Lung microvascular endothelial cell (primary cell): Measurements from ENCODE around the gene ACVR1B. TPM values are rescaled to one million over a fixed set of nuclear protein-coding genes. Genes with fewer than 3 reads are reported as not detected.

Source experiments
- DNase-seq, 2 donors: peaks; one replicate each; pipeline versions ENCODE4 v3.0.0 to v3.0.0-alpha.2; 2010; ENCODE audit warnings: low read depth in 2 of 2
- total RNA-seq: library from RNA; depleted of rRNA; stranded (reverse); fragments of >200 nt; gene quantifications from 2 replicates; pipeline ENCODE4 v1.2.1, GENCODE V29; 2014

The ACVR1B gene
- total RNA-seq, 1 donor from 2014 or later: 15.1 TPM

GRCh38 chr12:52020539-52021336, 69.2 kb downstream of the ACVR1B start:
- DNase-seq: peak; percentile 60 to 73

DNA sequence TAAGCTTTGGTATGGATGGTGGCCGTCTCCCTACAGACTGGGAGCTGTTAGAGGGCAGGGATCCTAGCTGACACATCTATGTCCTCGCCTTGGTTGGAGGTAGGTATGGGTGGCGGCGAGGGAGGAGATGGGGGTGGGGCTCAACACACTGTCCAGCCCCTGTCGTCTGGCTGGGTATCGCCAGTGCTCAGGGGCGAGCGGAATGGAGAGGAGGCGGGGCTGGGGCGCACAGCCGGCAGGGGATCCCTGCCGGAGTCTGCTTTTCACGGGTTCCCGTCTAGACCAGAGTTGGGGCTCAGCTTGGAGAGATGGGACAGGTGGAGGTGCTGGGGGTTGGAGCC, 71.3 kb downstream of the ACVR1B start:
- DNase-seq: peak; percentile 47 to 48

GRCh38 chr12:52023182-52023975, 71.9 kb downstream of the ACVR1B start:
- peak; percentile 89 to 91 for DNase-seq

DNA sequence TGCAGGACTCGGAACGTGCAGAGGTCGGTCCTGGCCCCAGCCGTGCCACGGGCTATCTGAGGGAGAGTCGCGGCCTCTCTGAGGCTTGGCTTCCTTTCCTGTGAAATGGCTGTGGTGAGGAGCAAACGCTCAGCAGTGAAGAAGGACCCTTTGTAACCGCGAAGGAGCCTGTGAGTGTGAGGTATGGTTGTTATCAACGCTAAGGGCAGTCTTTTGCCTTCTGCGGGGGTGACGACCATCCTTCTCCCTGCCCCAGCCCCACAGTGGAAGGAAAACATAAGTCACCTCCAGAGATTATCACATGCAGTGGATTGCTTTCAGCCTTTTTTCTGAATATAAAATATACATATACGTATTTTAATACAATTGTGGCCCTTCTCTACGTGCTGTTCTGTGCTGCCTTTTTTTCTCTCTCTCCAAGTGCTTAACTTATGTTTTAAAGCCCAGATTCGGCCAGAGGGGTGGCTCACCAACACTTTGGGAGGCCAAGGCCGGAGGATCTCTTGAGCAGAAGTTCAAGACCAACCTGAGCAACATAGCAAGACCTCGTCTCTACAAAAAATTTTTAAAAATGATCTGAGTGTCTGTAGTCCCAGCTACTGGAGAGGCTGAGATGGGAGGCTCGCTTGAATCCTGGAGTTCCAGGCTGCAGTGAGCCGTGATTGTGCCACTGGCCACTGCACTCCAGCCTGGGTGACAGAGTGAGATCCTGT, 72.6 kb downstream of the ACVR1B start:
- DNase-seq: no peak

GRCh38 chr12:52024845-52025230, 73.3 kb downstream of the ACVR1B start:
- DNase-seq: peak in 1 of 2 donors; percentile 85

DNA sequence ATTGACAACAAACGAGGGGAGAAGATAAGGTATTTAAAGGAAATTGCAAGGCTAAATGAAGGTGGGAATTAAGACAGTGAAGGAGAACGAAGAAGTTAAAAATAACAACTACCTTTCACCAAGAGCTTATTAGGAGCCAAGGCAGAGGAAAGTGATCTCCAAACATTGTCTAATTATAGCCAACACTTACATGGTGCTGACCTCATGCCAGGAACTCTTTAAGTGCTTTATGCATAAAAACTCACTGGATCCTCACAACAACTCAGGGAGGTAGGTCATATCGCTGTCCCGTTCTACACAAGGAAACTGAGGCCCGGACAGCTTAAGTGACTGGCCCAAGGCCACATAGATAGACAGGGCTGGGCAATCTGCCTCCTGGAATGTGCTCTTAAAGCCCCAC, 74.8 kb downstream of the ACVR1B start:
- no peak for DNase-seq

GRCh38 chr12:52027085-52027843, 75.8 kb downstream of the ACVR1B start:
- DNase-seq: no peak

GRCh38 chr12:52029685-52030084, 78.2 kb downstream of the ACVR1B start:
- DNase-seq: no peak

- peak; percentile 67 to 71 for DNase-seq
These were observed 80.9 kb downstream of the ACVR1B start for GRCh38 chr12:52032446-52032803.

DNA sequence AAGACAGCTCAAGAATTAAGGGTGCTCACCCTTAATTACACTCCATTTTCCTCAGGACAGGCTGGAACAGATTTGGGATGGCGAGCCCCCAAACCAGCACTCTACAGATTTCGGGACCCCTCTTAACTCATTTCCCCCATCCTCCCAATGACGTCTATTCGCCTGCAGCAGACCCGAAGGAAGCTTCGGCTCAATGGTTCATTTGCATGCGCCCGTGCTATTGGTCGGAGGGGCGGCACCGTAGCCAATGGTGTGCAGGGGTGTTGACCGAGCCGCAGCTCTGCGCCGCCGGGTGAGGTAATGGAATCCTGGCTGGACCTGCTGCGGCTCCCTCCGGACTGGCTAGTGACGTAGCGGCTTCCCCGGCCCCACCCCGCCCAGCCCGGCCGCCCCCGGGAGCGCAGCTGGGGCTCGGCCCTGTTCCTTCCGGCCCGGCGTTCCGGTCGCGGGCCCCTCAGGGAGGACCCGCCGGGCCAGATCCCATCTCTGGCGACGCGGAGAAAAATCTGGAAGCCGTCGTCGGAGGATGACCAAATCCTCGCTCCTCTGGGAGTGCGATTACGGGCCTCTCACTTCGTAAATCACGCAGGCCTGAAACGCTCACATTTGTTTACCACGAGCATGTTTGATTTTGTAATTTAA, 81.4 kb downstream of the ACVR1B start:
- DNase-seq: peak; percentile 99

DNA sequence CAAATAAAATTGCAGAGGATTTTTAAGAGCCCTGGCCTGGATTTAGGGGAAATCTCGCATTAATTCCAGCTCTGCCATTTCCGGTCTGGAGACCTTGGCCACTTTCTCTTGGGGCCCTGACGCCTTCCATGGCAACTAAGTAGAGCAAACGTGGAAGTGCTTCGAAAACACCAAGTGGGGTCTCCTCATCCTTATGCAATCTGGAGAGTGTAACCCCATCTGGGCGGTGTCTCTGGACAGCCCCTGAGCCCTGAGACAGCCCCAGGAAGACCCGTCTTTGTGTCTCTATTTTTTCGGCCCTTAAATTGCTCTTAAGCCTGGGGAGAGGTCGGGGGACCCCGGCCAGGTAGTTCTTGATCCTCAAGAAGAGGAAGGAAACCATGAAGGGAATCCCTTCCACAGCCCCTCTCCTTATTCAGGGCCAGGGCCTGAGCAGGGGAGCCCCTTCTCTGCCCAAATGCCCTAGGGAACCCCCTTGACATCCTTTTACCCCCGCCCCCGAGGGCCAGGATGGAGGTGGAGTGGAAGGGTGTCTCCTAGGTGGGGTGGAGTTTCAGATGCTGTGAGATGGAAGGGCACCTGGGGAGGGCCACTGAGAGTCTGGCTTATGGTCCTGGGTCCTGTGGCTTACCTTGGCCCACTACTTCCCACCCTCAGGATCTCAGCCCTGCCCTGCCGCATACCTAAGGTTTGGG, 82.1 kb downstream of the ACVR1B start:
- no peak for DNase-seq

DNA sequence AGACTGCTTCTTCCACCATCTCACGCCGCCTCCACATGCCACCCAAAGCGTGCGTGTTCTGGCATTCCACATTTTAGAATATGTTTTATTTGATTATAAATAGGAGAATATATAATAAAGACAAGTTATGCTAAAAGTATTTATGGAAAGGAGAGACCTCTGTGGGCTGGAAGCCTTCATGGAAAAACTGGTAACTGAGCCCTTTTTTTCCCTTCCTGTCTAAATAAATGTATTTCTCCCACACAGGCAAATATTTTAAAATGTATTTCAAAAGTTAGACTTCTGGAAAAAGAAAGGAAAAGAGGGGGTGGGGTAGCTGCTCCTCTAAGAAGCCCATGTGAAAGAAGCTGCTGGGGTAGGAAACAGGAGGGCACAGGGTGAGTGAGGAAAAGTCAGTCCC, 83.7 kb downstream of the ACVR1B start:
- DNase-seq: peak in 1 of 2 donors; percentile 50

GRCh38 chr12:52035926-52036325, 84.4 kb downstream of the ACVR1B start:
- DNase-seq: no peak

DNA sequence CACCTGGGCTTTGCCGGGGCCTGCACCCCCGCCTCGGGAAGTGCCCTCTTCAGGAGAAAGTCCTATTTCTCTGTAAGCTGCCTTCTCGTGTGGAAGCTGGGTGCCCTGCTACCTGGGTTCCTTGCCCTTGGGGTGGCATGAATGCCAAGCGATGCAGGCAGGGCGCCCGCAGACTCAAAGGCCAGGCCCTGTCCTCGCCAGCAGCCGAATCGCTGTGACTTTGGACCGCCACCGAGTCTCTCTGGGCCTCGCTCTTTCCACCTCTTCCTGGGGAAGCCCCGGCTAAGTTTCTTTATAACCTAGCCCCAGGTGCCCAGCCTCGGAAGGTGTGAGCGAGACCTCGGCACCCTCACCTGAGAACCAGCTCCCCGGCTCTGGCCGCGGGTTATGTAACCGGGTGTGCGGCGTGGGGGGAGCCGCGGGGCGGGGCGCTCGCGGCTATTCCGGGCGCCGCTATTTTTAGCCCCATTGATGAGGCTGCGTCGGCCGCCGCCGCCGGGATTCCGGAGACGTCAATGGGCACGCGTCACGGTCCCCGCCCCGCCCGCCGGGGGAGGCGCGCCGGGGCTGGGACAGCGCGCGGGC, 85.2 kb downstream of the ACVR1B start:
- peak; percentile 85 to 88 for DNase-seq

- no peak for DNase-seq
These were observed 85.9 kb downstream of the ACVR1B start for GRCh38 chr12:52037248-52037861.

GRCh38 chr12:52038447-52038846, 86.9 kb downstream of the ACVR1B start:
- peak in 1 of 2 donors; percentile 70 for DNase-seq

DNA sequence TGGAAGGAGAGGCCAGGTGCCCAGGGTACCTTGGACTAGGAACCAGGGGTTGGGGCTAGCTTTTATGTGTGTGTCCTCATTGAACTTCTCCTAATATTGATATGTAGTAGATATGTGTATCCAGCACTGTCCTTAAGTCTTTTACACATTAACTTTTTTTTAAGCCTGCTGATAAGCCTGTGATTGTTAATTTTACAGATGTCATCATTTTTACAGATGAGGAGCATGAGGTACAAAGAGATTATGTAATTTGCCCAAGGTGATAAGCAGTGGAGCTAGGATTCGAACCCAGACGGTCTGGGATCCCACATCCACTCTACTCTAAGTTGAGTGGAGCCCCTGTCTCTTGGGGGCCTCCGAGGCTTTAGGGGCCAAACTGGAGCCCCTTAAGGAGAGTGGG, 89.5 kb downstream of the ACVR1B start:
- no peak for DNase-seq

- DNase-seq: peak in 1 of 2 donors; percentile 46
These were observed 90.2 kb downstream of the ACVR1B start for GRCh38 chr12:52041695-52042123.

- DNase-seq: no peak
These were observed 91.3 kb downstream of the ACVR1B start for GRCh38 chr12:52042706-52043385.
